AG04449 (cell line): Measurements from ENCODE around the gene ZNF626.
"Not testable (repeated sequence)": the region's sequence is repeated elsewhere in the genome, so short reads cannot be mapped to it uniquely, and the experiment has no call there.

Experiments used
- CTCF ChIA-PET: fragments of 350-600 bp; formaldehyde crosslinking; extraction: SDS; loops from one replicate; lab custom pipeline; 2021; ENCODE audit warnings: antibody characterized with exemption; lab: Yijun Ruan, JAX
- POLR2A ChIA-PET: fragments of 400-600, 350-600 bp; formaldehyde crosslinking; extraction: SDS; loops from one replicate; lab custom pipeline; 2020; ENCODE audit warnings: antibody characterized with exemption, inconsistent platforms; lab: Yijun Ruan, JAX
- DNase-seq: peaks from one replicate; pipeline ENCODE4 v3.0.0-alpha.2; 2010; ENCODE audit warnings: low read depth, low spot score
- H3K4me3 ChIP-seq: 2 replicates; pipeline ENCODE4 v1.5.1; 2011; ENCODE audit warnings: low read depth, mild to moderate bottlenecking, control low read depth, low read length
- CTCF ChIP-seq: IDR thresholded peaks from one replicate; pipeline ENCODE4 v1.5.1; 2011; ENCODE audit warnings: mild to moderate bottlenecking, moderate library complexity, low read length, control low read depth, inconsistent platforms; ENCODE audit not compliant: insufficient read depth; ENCODE audit errors: missing control alignments

Gene ZNF626

GRCh38 chr19:20660473-20661140 is 764 bp downstream of the ZNF626 start:
- no peak for TF ChIP-seq CTCF
- POLR2A ChIA-PET = interaction anchor here (0.6 to 1.4 kb wide), 4 partner anchors 12 to 669 kb away, joined by 3 to 6 read pairs (median 4); partner anchors contain the start of genes ZNF66 and ZNF708
- no peak for DNase-seq
- peak overlapping the region; percentile 78 for H3K4me3 ChIP-seq
- CTCF ChIA-PET = no interaction called here

GRCh38 chr19:20640545-20640944 is 20.8 kb downstream of the ZNF626 start:
- CTCF ChIA-PET = no interaction called here
- no peak overlapping the region for H3K4me3 ChIP-seq
- no peak for TF ChIP-seq CTCF

GRCh38 chr19:20640023-20640422 is 21.3 kb downstream of the ZNF626 start:
- CTCF ChIA-PET = no interaction called here
- no peak overlapping the region for H3K4me3 ChIP-seq
- POLR2A ChIA-PET = no interaction called here
- DNase-seq = no peak
- TF ChIP-seq CTCF = no peak

More at GRCh38 chr19:20640545-20640944, 20.8 kb downstream of the ZNF626 start:
- POLR2A ChIA-PET = no interaction called here
- DNase-seq = no peak

- DNase-seq, POLR2A ChIA-PET, H3K4me3 ChIP-seq, CTCF ChIA-PET: not testable (repeated sequence)
These were observed 36.8 kb downstream of the ZNF626 start for GRCh38 chr19:20624560-20624959.

- DNase-seq = no peak
- no peak for TF ChIP-seq CTCF
- no peak overlapping the region for H3K4me3 ChIP-seq
- CTCF ChIA-PET = no interaction called here
- POLR2A ChIA-PET = no interaction called here
These were observed 45.3 kb downstream of the ZNF626 start for GRCh38 chr19:20616071-20616470.

GRCh38 chr19:20614971-20615370 is 46.4 kb downstream of the ZNF626 start:
- H3K4me3 ChIP-seq, DNase-seq, CTCF ChIA-PET, POLR2A ChIA-PET: not testable (repeated sequence)

GRCh38 chr19:20612711-20613316 is 48.6 kb downstream of the ZNF626 start:
- H3K4me3 ChIP-seq = peak overlapping the region; percentile 18; the same call in 1 of the 2 replicates
- ChIA-PET CTCF (no interaction called here), POLR2A (no interaction called here)
- TF ChIP-seq CTCF = no peak
- no peak for DNase-seq
